ENCODE results near the gene PPP1R1A.

DNA sequence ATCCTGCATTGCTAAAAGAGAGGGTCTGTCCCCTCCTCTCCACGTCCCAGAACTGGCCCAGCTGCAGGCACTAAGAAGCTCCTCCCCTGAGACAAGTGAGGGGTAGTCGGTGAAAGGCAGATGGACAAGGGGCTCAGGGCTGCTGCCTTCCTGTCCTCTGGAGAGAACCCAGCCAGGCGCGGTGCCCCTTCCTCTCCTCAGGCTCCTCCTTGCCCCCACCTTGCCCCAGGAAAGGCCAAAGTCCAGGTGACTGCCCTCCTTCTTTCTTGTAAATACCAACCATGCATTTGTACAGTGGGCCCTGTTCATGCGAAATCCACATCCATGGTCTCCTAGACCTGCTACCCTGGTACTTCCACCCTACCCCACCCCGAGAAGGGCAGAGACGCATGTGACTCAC is 9.7 kb downstream of the PPP1R1A start:
- TF ChIP-seq, protein P1, sequence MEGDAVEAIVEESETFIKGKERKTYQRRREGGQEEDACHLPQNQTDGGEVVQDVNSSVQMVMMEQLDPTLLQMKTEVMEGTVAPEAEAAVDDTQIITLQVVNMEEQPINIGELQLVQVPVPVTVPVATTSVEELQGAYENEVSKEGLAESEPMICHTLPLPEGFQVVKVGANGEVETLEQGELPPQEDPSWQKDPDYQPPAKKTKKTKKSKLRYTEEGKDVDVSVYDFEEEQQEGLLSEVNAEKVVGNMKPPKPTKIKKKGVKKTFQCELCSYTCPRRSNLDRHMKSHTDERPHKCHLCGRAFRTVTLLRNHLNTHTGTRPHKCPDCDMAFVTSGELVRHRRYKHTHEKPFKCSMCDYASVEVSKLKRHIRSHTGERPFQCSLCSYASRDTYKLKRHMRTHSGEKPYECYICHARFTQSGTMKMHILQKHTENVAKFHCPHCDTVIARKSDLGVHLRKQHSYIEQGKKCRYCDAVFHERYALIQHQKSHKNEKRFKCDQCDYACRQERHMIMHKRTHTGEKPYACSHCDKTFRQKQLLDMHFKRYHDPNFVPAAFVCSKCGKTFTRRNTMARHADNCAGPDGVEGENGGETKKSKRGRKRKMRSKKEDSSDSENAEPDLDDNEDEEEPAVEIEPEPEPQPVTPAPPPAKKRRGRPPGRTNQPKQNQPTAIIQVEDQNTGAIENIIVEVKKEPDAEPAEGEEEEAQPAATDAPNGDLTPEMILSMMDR (IDR thresholded peaks at IDR 0.05): no peak
- no peak for TF ChIP-seq POLR2A (IDR thresholded peaks at IDR 0.05; ENCODE audit: low read depth)
- no peak for TF ChIP-seq POLR2AphosphoS5 (IDR thresholded peaks at IDR 0.05)

Data from esophagus muscularis mucosa (tissue), 3 donors.